ENCODE data around the gene C2orf81. TPM values are rescaled to one million over a fixed set of nuclear protein-coding genes. Genes with fewer than 3 reads are reported as not detected.

C2orf81 gene
- total RNA-seq, 1 experiment from 2014 or later, result 9.8 TPM

DNA sequence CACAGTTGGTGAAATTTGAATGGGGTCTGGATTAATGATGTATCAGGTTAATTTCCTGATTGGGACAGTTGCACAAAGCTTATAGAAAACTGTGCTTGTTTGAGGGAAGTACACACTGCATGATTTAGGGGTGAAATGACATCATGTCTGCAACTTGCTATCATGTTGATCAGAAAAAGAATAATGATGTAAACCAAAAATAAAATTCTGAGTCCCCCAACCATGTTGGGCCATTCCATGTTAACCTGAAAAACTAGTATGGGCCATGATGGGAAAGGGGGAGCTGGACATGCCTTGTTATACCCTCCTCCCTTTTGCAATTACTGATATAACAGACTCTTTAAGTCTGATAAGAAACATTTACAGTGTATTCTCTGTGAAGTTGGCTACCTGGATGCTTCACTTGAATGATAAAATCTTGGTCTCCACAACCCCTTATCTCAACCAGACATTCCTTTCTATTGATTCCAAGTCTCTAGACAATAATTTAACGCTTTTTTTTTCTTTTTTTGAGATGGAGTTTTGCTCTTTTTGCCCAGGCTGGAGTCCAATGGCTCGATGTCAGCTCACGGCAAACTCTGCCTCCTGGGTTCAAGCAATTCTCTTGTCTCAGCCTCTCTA lies 29.3 kb upstream of the C2orf81 start:
- no peak overlapping the region for H3K4me2 ChIP-seq
- H3K27me3 ChIP-seq (ENCODE audit: insufficient read depth, low read depth), result no peaks in the 10 kb centered on the region
- ChIA-PET CTCF (no interaction called here), POLR2A (ENCODE audit: unreplicated experiment) (no interaction called here)
- no peaks in the 10 kb centered on the region for H3K36me3 ChIP-seq (ENCODE audit: low read depth)
- no peak overlapping the region for H2AFZ ChIP-seq
- 0 out of 2 replicates have a peak, but pooled peaks cover 7% of the 10 kb centered on the region for H3F3A ChIP-seq (ENCODE audit: insufficient read depth, low read depth)
- H3K79me2 ChIP-seq (ENCODE audit: low read depth), result peaks cover 6% of the 10 kb centered on the region
- no TSS peak for BruUV-seq (replicated peaks)
- H3K9me2 ChIP-seq (ENCODE audit: insufficient read depth), result no peaks in the 10 kb centered on the region
- H3K27ac ChIP-seq, result no peak overlapping the region
- no peaks in the 10 kb centered on the region for H4K20me1 ChIP-seq (ENCODE audit: insufficient read depth)
- H3K9me3 ChIP-seq (ENCODE audit: insufficient read depth, low read depth), result no peaks in the 10 kb centered on the region
- TF ChIP-seq, protein P1, sequence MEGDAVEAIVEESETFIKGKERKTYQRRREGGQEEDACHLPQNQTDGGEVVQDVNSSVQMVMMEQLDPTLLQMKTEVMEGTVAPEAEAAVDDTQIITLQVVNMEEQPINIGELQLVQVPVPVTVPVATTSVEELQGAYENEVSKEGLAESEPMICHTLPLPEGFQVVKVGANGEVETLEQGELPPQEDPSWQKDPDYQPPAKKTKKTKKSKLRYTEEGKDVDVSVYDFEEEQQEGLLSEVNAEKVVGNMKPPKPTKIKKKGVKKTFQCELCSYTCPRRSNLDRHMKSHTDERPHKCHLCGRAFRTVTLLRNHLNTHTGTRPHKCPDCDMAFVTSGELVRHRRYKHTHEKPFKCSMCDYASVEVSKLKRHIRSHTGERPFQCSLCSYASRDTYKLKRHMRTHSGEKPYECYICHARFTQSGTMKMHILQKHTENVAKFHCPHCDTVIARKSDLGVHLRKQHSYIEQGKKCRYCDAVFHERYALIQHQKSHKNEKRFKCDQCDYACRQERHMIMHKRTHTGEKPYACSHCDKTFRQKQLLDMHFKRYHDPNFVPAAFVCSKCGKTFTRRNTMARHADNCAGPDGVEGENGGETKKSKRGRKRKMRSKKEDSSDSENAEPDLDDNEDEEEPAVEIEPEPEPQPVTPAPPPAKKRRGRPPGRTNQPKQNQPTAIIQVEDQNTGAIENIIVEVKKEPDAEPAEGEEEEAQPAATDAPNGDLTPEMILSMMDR (conservative IDR thresholded peaks at IDR 0.05), result no peak
- TF ChIP-seq EZH2 (IDR thresholded peaks at IDR 0.05; ENCODE audit: low read depth), result no peak
- peaks cover 6% of the 10 kb centered on the region for H3K4me1 ChIP-seq (replicated peaks; ENCODE audit: insufficient read depth)
- no peak overlapping the region for H3K4me3 ChIP-seq
- intact Hi-C loops (cut with micrococcal nuclease; ENCODE audit: unreplicated experiment), result loop anchor here (10.0 kb wide), 1 partner anchor 186 kb away; no protein-coding TSS in a partner anchor
- DNase-seq, result no peak

DNA sequence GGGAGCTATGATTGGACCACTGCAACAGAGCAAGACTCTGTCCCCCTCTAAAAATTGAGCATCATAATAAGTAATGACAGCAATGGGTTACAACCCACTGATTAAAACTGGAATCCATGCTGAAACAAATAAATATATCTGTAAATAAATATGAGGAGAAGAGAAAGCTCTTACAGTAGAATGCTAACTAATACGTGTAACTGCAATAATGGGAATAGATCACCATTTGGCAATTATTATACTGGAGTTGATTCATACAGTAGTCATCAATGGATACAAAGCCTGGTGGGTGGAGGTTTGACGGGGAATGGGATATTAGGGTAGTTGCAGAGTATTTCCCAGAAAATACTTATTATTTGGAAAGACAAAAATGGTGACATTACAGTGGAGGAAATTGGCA lies 27.4 kb upstream of the C2orf81 start:
- H3K9me3 ChIP-seq (ENCODE audit: insufficient read depth, low read depth), result no peaks in the 10 kb centered on the region
- H4K20me1 ChIP-seq (ENCODE audit: insufficient read depth), result no peaks in the 10 kb centered on the region
- H3K4me3 ChIP-seq, result no peak overlapping the region
- intact Hi-C loops (cut with micrococcal nuclease; ENCODE audit: unreplicated experiment), result no loop called here
- no peaks in the 10 kb centered on the region for H3K9me2 ChIP-seq (ENCODE audit: insufficient read depth)
- 0 out of 2 replicates have a peak, but pooled peaks cover 7% of the 10 kb centered on the region for H3F3A ChIP-seq (ENCODE audit: insufficient read depth, low read depth)
- no peak overlapping the region for H3K27ac ChIP-seq
- no peak overlapping the region for H3K4me2 ChIP-seq
- no peak for DNase-seq
- no peak overlapping the region for H2AFZ ChIP-seq
- POLR2A ChIA-PET (ENCODE audit: unreplicated experiment), result no interaction called here
- no peaks in the 10 kb centered on the region for H3K79me2 ChIP-seq (ENCODE audit: low read depth)
- CTCF ChIA-PET, result interaction anchor here (0.5 kb wide), 1 partner anchor 177 kb away, joined by 6 read pairs; no protein-coding TSS in a partner anchor
- no peak for TF ChIP-seq EZH2 (IDR thresholded peaks at IDR 0.05; ENCODE audit: low read depth)
- TF ChIP-seq, protein P1 (conservative IDR thresholded peaks at IDR 0.05), result no peak
- peaks cover 7% of the 10 kb centered on the region for H3K4me1 ChIP-seq (replicated peaks; ENCODE audit: insufficient read depth)
- H3K36me3 ChIP-seq (ENCODE audit: low read depth), result no peaks in the 10 kb centered on the region
- no peaks in the 10 kb centered on the region for H3K27me3 ChIP-seq (ENCODE audit: insufficient read depth, low read depth)
- BruUV-seq (replicated peaks), result no TSS peak

- intact Hi-C loops (cut with micrococcal nuclease; ENCODE audit: unreplicated experiment), result no loop called here
- H3K36me3 ChIP-seq (ENCODE audit: low read depth), result no peaks in the 10 kb centered on the region
- peaks cover 8% of the 10 kb centered on the region for H3K4me1 ChIP-seq (replicated peaks; ENCODE audit: insufficient read depth)
- H3K4me3 ChIP-seq, result no peak overlapping the region
- no peaks in the 10 kb centered on the region for H4K20me1 ChIP-seq (ENCODE audit: insufficient read depth)
- H3K4me2 ChIP-seq, result no peak overlapping the region
- ChIA-PET POLR2A (ENCODE audit: unreplicated experiment) (no interaction called here), CTCF (no interaction called here)
- H3K9me3 ChIP-seq (ENCODE audit: insufficient read depth, low read depth), result no peaks in the 10 kb centered on the region
- BruUV-seq (replicated peaks), result no TSS peak
- peak in 1 of 2 experiments; percentile 32 for DNase-seq
- no peaks in the 10 kb centered on the region for H3K79me2 ChIP-seq (ENCODE audit: low read depth)
- peaks cover 9% of the 10 kb centered on the region; the same call in 1 of the 2 replicates for H3F3A ChIP-seq (ENCODE audit: insufficient read depth, low read depth)
- no peak overlapping the region for H2AFZ ChIP-seq
- no peak overlapping the region for H3K27ac ChIP-seq
- TF ChIP-seq EZH2 (IDR thresholded peaks at IDR 0.05; ENCODE audit: low read depth), result no peak
- TF ChIP-seq, protein P1 (conservative IDR thresholded peaks at IDR 0.05), result no peak
- no peaks in the 10 kb centered on the region for H3K27me3 ChIP-seq (ENCODE audit: insufficient read depth, low read depth)
- H3K9me2 ChIP-seq (ENCODE audit: insufficient read depth), result no peaks in the 10 kb centered on the region
These were observed 26.0 kb upstream of the C2orf81 start for GRCh38 chr2:74447230-74447999.

All from PC-9 (cell line).